ACC112 (cell line): ENCODE results near the gene UTP14A.

Experiments used
- H2AFZ ChIP-seq: fragments of 200-600 bp; sonication (generic); one replicate; pipeline ENCODE4 v1.6.0; 2017; ENCODE audit warnings: antibody characterized with exemption, low read length; ENCODE audit not compliant: unreplicated experiment
- H3K27ac ChIP-seq: fragments of 200-600 bp; sonication (generic); 2 replicates; pipeline ENCODE4 v1.5.1; 2014; ENCODE audit warnings: low read depth, mild to moderate bottlenecking, antibody characterized with exemption, low read length, moderate library complexity
- H3K27me3 ChIP-seq: fragments of 200-600 bp; sonication (generic); 2 replicates; pipeline ENCODE4 v1.6.1; 2014; ENCODE audit warnings: mild to moderate bottlenecking, antibody characterized with exemption, low read length, moderate library complexity, mixed read lengths; ENCODE audit not compliant: insufficient read depth
- H3K36me3 ChIP-seq: fragments of 200-600 bp; sonication (generic); 2 replicates; pipeline ENCODE4 v1.6.1; 2016; ENCODE audit warnings: mild to moderate bottlenecking, antibody characterized with exemption, low read length, moderate library complexity, mixed read lengths; ENCODE audit not compliant: insufficient read depth
- H3K4me1 ChIP-seq: fragments of 200-600 bp; sonication (generic); one replicate; pipeline ENCODE4 v1.6.1; 2016; ENCODE audit warnings: low read length, mixed read lengths; ENCODE audit not compliant: insufficient read depth, unreplicated experiment, control insufficient read depth
- H3K4me3 ChIP-seq: fragments of 200-600 bp; sonication (generic); 2 replicates; pipeline ENCODE4 v1.5.1; 2014; ENCODE audit warnings: mild to moderate bottlenecking, low read depth, low read length
- H3K79me2 ChIP-seq: fragments of 200-600 bp; sonication (generic); one replicate; pipeline ENCODE4 v1.6.0; 2016; ENCODE audit warnings: low read length; ENCODE audit not compliant: control insufficient read depth, unreplicated experiment, insufficient read depth

UTP14A gene

DNA sequence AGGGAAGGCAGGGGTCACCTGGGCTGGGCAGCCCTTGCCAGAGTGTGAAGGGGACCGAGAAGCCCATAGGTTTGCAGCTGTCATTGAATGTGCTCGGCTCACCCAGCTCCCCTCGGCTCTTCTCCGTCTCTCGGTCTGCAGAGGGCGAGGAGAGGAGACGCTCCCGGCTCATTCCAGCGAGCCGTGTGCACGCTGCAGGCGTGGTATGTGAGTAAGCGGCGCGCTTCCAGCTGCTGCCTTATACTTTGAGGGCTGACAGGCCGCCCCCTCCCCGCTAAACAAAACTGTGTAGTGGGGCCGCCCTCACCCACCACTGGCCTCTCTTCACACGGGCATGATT lies 53.5 kb downstream of the UTP14A start:
- H3K4me3 ChIP-seq = no peak overlapping the region
- H3K27me3 ChIP-seq = no peaks in the 10 kb centered on the region
- no peaks in the 10 kb centered on the region for H3K36me3 ChIP-seq
- H2AFZ ChIP-seq = no peak overlapping the region
- no peak overlapping the region for H3K27ac ChIP-seq
- peaks cover 8% of the 10 kb centered on the region for H3K4me1 ChIP-seq
- no peaks in the 10 kb centered on the region for H3K79me2 ChIP-seq

DNA sequence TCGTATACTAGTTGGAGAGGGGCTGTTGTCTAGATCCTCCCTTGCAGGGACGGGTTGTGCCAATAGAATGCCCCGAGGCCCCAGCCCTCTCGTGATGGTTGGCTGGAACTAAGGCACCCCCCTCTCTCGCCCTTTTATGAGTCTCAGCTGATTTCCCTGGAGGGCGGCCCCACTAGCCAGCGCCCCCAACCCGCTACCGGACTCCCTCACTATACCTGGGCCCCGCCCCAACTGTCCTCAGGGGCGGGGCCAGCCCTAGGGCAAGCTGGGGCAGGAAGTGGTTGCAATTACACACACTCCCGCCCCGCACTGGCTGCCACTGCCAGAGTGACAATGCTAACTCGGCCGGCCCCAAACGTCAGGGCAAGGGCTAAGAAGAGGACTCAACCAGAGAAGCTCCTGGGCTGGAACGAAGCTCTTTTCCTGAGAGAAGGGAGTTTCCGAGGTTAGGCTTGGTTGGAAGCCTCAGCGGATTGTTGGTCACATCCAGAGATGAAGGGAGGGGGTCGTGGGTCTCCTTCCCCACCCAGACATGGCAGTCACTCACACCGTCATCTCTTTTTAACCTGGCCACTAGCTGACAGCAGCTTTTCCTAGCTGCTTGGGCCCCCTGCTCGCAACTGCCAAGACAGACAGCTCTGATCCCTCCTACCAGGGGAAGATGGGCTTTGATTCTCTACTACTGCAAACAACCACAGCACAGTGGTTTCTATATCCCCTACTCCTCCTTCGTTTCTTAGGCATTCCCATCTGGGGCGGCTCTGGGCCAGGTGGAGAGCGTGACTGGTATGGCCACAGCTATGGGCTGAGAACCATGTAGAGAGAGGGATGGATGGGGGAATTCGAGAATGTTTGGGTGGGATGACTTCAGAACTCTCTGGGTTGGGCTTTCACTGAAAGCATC lies 55.5 kb downstream of the UTP14A start:
- H3K4me3 ChIP-seq = no peak overlapping the region
- no peak overlapping the region for H3K27ac ChIP-seq
- peaks cover 8% of the 10 kb centered on the region for H3K4me1 ChIP-seq
- peak overlapping the region; percentile 81 for H2AFZ ChIP-seq
- H3K79me2 ChIP-seq = no peaks in the 10 kb centered on the region
- no peaks in the 10 kb centered on the region for H3K27me3 ChIP-seq
- no peaks in the 10 kb centered on the region for H3K36me3 ChIP-seq

DNA sequence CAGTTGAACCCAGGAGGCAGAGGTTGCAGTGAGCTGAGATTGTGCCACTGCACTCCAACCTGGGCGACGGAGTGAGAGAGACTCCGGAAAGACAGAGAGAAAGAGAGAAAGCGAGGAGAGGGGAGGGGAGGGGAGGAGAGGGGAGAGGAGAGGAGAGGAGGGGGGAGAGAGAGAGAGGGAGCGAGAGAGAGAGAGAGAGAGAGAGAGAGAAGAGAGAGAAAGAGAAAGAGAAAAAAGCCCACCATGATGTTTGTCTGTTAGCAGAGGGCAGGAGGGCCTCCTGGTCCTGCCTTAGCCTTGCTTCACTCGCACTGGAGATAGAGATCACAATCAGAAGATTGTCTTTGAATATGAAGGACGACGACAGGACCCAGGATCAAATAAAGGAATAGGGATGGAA lies 57.8 kb downstream of the UTP14A start:
- Histone ChIP-seq H3K27ac (no peak overlapping the region), H3K4me3 (no peak overlapping the region), H3K36me3 (no peaks in the 10 kb centered on the region), H3K4me1 (peaks cover 8% of the 10 kb centered on the region), H3K27me3 (no peaks in the 10 kb centered on the region), H2AFZ (no peak overlapping the region), H3K79me2 (no peaks in the 10 kb centered on the region)

DNA sequence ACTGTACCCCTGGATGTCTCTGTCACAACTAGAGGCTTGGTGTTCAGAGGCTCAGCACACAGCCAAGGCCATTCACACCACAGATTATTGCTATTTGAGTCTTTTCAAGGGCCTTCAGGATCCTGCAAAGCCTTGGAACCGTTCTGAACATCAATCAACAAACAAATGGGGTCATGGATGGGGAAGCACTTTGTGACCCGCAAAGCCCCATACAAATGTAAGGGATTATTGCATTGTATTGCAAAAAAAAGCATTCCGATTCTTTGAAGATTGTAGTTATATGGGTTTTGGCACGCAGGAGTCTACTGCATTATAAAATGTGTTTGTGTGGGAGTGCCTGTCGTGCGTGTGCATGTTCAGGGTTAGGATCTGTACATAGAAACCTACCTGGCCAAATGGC lies 59.2 kb downstream of the UTP14A start:
- Histone ChIP-seq H3K4me3 (no peak overlapping the region), H3K27ac (no peak overlapping the region), H3K27me3 (no peaks in the 10 kb centered on the region), H3K79me2 (no peaks in the 10 kb centered on the region), H2AFZ (no peak overlapping the region), H3K36me3 (no peaks in the 10 kb centered on the region), H3K4me1 (peaks cover 8% of the 10 kb centered on the region)

DNA sequence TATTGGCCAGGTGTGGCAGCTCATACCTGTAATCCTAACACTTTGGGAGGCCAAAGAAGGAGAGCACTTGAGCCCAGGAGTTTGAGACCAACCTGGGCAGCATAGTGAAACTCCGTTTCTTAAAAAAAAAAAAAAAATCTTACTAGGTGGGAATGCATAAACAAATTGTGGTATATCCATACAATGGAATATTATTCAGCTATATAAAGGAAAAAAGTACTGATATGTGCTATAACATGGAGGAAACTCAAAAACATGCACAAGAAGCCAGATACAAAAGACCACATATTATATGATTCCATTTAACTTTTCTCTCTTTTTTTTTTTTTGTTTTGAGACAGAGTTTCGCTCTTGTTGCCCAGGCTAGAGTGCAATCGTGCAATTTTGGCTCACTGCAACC lies 63.0 kb downstream of the UTP14A start:
- Histone ChIP-seq H3K79me2 (no peaks in the 10 kb centered on the region), H2AFZ (no peak overlapping the region), H3K27ac (no peak overlapping the region), H3K4me1 (no peaks in the 10 kb centered on the region), H3K36me3 (no peaks in the 10 kb centered on the region), H3K27me3 (no peaks in the 10 kb centered on the region), H3K4me3 (no peak overlapping the region)

DNA sequence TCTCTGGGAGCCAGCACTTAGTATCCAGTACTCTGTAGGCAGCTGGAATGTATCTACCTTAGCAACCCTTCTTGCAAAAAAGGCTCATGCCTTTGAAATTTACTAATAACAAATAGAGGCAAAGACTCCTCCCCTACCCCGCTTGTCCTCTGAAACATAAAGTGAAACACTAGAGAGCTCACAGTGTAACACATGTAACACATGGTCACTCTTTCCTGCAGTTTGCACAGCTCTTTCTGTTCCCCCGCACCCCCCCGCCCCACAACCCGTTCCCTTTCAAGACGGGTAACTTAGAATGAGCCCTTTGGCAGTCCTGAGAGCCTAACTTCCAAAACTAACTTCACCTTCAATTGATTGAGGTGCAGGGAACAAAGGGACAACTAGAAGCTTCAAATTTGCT lies 70.5 kb downstream of the UTP14A start:
- Histone ChIP-seq H3K27me3 (no peaks in the 10 kb centered on the region), H3K4me1 (no peaks in the 10 kb centered on the region), H3K79me2 (no peaks in the 10 kb centered on the region), H3K36me3 (no peaks in the 10 kb centered on the region), H2AFZ (no peak overlapping the region), H3K27ac (no peak overlapping the region), H3K4me3 (no peak overlapping the region)
